Measurements from ENCODE around the gene CPNE8. TPM values are rescaled to one million over a fixed set of nuclear protein-coding genes. Genes with fewer than 3 reads are reported as not detected.

CPNE8 gene
- total RNA-seq, 1 experiment from 2014 or later, result 13.5 TPM

- TF ChIP-seq CTCF (IDR thresholded peaks at IDR 0.05; ENCODE audit: insufficient read depth in 1 of 2, low read depth in 1 of 2, low read length in 1 of 2, severe bottlenecking in 1 of 2, unreplicated experiment in 1 of 2), result no peak
- CTCF ChIA-PET, result no interaction called here
These were observed 7.2 kb downstream of the CPNE8 start for GRCh38 chr12:38898001-38898684.

DNA sequence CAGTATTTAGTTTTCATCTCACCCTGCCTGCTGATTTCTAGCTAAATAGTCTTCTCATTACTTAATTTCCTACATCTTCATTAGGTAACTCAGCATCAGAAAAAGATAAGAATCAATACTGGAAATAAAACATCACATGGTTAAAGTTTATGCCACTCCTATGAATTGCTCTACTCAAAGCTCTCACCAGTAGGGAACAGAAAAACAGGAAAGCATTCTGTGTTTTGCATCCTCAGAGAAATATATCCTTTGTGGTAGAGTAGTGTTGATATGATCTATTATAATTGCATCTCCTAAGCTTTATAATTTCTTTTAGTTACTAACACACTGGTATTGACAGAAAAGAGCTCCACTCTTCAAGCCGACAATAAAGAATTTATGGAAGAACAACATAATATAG is 9.9 kb downstream of the CPNE8 start:
- no TSS peak for BruUV-seq (replicated peaks)
- no peaks in the 10 kb centered on the region for H3K36me3 ChIP-seq (ENCODE audit: control insufficient read depth, insufficient read depth, low read length)
- no peaks in the 10 kb centered on the region for H3K27me3 ChIP-seq (replicated peaks; ENCODE audit: control insufficient read depth, insufficient read depth, low read length)
- H3K27me3 Mint-ChIP-seq (ENCODE audit: insufficient read depth, unreplicated experiment), result no peaks in the 10 kb centered on the region
- H3K4me3 ChIP-seq (ENCODE audit: low read depth, low read length), result no peak overlapping the region
- H3K4me1 ChIP-seq, result peaks cover 46% of the 10 kb centered on the region
- intact Hi-C loops (cut with micrococcal nuclease; ENCODE audit: unreplicated experiment), result loop anchor here (10.0 kb wide), 1 partner anchor 549 kb away; the partner anchor contains the start of gene KIF21A
- peaks cover 5% of the 10 kb centered on the region for H3K36me3 Mint-ChIP-seq (ENCODE audit: insufficient read depth, unreplicated experiment)
- no peaks in the 10 kb centered on the region for H3K9me3 Mint-ChIP-seq (ENCODE audit: unreplicated experiment)
- H3K9me3 ChIP-seq, result no peaks in the 10 kb centered on the region
- DNase-seq, result no peak
- ChIA-PET CTCF (interaction anchor here (1.5 to 2.3 kb wide), 3 partner anchors 10 to 26 kb away, joined by 3 to 14 read pairs (median 5); partner anchors contain the start of gene CPNE8), POLR2A (interaction anchor here (0.6 to 1.3 kb wide), 2 partner anchors 10 to 14 kb away, joined by 3 read pairs; partner anchors contain the start of gene CPNE8)
- H3K4me1 Mint-ChIP-seq (ENCODE audit: low read depth, unreplicated experiment), result peaks cover 34% of the 10 kb centered on the region
- H3K27ac Mint-ChIP-seq (ENCODE audit: unreplicated experiment), result no peak overlapping the region
- H3K4me3 Mint-ChIP-seq (ENCODE audit: unreplicated experiment), result no peak overlapping the region
- no peak for TF ChIP-seq CTCF (IDR thresholded peaks at IDR 0.05; ENCODE audit: insufficient read depth in 1 of 2, low read depth in 1 of 2, low read length in 1 of 2, severe bottlenecking in 1 of 2, unreplicated experiment in 1 of 2)

More at GRCh38 chr12:38898001-38898684, 7.2 kb downstream of the CPNE8 start:
- Histone ChIP-seq H3K36me3 (ENCODE audit: control insufficient read depth, insufficient read depth, low read length) (no peaks in the 10 kb centered on the region), H3K4me3 (ENCODE audit: low read depth, low read length) (no peak overlapping the region), H3K4me1 (peaks cover 25% of the 10 kb centered on the region), H3K27me3 (replicated peaks; ENCODE audit: control insufficient read depth, insufficient read depth, low read length) (no peaks in the 10 kb centered on the region), H3K9me3 (no peaks in the 10 kb centered on the region)
- H3K36me3 Mint-ChIP-seq (ENCODE audit: insufficient read depth, unreplicated experiment), result no peaks in the 10 kb centered on the region
- H3K27me3 Mint-ChIP-seq (ENCODE audit: insufficient read depth, unreplicated experiment), result no peaks in the 10 kb centered on the region
- no TSS peak for BruUV-seq (replicated peaks)
- H3K4me3 Mint-ChIP-seq (ENCODE audit: unreplicated experiment), result peak overlapping the region; percentile 29
- intact Hi-C loops (cut with micrococcal nuclease; ENCODE audit: unreplicated experiment), result loop anchor here (1.0 to 10.0 kb wide), 2 partner anchors 8 to 547 kb away; partner anchors contain the start of gene KIF21A
- H3K27ac Mint-ChIP-seq (ENCODE audit: unreplicated experiment), result peak overlapping the region; percentile 84
- H3K9me3 Mint-ChIP-seq (ENCODE audit: unreplicated experiment), result no peaks in the 10 kb centered on the region
- peaks cover 29% of the 10 kb centered on the region for H3K4me1 Mint-ChIP-seq (ENCODE audit: low read depth, unreplicated experiment)
- peak; percentile 75 to 77 for DNase-seq
- POLR2A ChIA-PET, result no interaction called here

DNA sequence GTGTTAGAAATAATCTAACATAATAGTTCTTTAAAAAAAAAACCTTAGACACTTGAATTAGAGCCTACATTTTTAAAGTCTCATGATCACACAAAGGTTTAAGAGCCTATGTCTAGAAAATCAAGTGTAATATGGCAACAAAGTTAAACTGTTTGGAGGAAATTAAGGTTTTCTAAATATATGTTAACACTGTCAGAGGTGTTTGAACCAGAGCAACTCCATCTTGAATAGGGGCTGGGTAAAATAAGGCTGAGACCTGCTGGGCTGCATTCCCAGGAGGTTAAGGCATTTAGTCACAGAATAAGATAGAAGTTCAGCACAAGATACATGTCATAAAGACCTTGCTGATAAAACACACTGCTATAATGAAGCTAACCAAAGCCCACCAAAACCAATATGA is 12.4 kb downstream of the CPNE8 start:
- peak overlapping the region; percentile 74 for H3K4me3 Mint-ChIP-seq (ENCODE audit: unreplicated experiment)
- ChIA-PET POLR2A (no interaction called here), CTCF (no interaction called here)

More for the DNA sequence above, 12.4 kb downstream of the CPNE8 start:
- H3K36me3 ChIP-seq (ENCODE audit: control insufficient read depth, insufficient read depth, low read length), result no peaks in the 10 kb centered on the region
- intact Hi-C loops (cut with micrococcal nuclease; ENCODE audit: unreplicated experiment), result loop anchor here (1.0 to 10.0 kb wide), 4 partner anchors 12 to 552 kb away; partner anchors contain the start of genes CPNE8 and KIF21A
- Mint-ChIP-seq H3K27ac (ENCODE audit: unreplicated experiment) (peak overlapping the region; percentile 97), H3K9me3 (ENCODE audit: unreplicated experiment) (peaks cover 13% of the 10 kb centered on the region), H3K36me3 (ENCODE audit: insufficient read depth, unreplicated experiment) (peaks cover 12% of the 10 kb centered on the region), H3K27me3 (ENCODE audit: insufficient read depth, unreplicated experiment) (no peaks in the 10 kb centered on the region), H3K4me1 (ENCODE audit: low read depth, unreplicated experiment) (peaks cover 36% of the 10 kb centered on the region)
- no peak overlapping the region for H3K4me3 ChIP-seq (ENCODE audit: low read depth, low read length)
- H3K27me3 ChIP-seq (replicated peaks; ENCODE audit: control insufficient read depth, insufficient read depth, low read length), result no peaks in the 10 kb centered on the region
- no TSS peak for BruUV-seq (replicated peaks)
- no peak for TF ChIP-seq CTCF (IDR thresholded peaks at IDR 0.05; ENCODE audit: insufficient read depth in 1 of 2, low read depth in 1 of 2, low read length in 1 of 2, severe bottlenecking in 1 of 2, unreplicated experiment in 1 of 2)
- no peak for DNase-seq
- no peaks in the 10 kb centered on the region for H3K9me3 ChIP-seq
- H3K4me1 ChIP-seq, result peaks cover 45% of the 10 kb centered on the region
